HG03159 (cell line): ENCODE data around the gene RIMBP2.

Experiments
- ATAC-seq: cut with Tn5 transposase; IDR thresholded peaks from one replicate; pipeline ENCODE4 v1.9.1; 2021; ENCODE audit warnings: mild to moderate bottlenecking, moderate library complexity; ENCODE audit not compliant: unreplicated experiment

The RIMBP2 gene

DNA sequence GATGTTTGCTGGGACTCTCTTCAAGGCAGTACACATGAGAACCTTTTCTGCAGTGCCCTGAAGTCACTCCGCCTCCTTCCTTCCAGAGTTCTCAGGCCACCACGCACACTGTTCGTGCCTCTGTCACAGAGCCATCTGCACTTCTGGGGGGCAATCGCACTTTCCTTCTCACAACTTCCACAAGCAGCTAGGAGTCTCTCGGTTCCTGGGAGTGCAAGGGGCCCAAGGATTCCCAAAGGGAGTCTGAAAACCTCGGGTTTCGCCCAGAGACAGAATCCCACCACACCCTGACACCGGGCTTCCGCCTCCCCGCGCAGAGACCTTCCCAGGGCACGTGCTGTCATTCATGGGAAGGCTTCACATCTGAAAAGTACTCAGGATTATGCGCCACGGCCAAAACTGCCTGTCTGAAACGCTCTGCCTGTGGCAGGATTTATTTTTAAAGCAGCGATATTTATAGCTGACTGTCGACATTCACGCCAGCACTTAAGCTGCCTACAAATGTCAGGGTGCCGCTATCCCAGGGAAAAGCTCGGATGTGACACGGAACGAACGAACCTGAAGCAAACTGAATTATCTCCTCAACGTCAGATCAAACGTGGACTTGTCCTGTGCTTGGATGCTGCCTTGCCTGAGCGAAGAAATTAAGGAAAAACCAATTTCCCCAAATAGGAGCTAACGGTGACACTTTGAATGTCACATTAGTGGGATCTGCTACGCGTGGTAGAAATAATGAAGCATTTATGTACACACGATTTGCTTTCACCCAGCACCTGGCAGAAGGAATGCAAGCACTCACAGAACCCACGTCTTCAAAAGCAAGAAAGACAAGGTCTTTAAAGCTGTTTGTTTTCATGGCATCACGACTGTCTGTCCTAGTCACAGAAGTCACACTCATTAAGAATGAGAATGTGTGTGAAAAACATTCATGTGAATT lies 224.4 kb downstream of the RIMBP2 start:
- ATAC-seq = no peak

DNA sequence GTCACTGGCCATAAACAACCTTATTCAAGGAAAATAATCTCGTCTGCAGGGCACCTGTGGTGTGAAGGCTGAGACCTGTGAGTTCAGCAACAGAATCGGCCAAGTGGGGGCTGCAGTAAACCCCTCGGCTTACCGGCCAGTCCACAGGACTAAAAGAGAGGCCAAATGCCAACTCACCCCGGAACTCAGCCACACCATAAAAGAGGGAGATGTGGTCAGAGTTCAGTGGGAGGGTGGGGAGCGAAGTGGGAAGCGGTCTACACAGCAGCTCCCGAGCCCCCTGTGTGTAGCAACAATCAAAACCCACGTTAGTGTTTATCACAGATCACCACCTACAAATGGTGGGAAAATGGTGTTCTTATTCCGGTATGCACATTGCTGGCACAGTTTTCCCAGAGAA lies 225.4 kb downstream of the RIMBP2 start:
- ATAC-seq = no peak

GRCh38 chr12:130489293-130489692 lies 226.8 kb downstream of the RIMBP2 start:
- no peak for ATAC-seq

- no peak for ATAC-seq
These were observed 227.8 kb downstream of the RIMBP2 start for GRCh38 chr12:130488358-130488710.

DNA sequence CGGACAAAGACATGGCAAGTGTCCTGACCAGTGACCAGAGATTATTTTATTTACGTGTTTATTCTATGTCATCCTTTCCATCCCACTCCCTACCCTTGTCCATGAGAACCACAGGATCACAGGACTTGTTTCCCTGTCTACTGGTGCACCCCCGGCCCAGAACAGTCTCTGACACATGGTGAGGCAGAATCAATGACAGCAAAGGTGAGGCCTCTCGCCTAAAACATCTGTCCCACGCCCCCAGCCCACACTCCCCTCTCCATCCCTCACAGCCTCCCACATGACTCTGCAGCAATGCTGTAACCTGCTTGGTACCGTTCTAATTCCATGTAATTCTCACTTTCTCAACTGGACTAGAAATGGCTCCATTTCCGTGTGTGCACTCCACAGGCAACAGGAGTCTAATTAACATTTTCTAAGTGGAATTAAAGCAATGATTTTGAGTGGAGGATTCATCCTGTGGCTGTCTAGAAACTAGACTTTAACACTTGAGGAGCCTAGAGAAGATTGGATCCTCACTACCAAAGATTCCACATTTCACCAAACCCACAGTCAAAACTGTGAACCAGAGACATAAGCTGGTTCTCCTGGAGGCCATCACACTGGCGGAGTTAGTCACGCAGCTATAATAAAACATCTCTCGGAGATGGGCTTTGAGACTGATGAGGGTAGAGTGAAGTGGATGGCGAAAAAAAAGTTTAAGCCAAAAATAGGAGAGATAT lies 228.3 kb downstream of the RIMBP2 start:
- no peak for ATAC-seq

DNA sequence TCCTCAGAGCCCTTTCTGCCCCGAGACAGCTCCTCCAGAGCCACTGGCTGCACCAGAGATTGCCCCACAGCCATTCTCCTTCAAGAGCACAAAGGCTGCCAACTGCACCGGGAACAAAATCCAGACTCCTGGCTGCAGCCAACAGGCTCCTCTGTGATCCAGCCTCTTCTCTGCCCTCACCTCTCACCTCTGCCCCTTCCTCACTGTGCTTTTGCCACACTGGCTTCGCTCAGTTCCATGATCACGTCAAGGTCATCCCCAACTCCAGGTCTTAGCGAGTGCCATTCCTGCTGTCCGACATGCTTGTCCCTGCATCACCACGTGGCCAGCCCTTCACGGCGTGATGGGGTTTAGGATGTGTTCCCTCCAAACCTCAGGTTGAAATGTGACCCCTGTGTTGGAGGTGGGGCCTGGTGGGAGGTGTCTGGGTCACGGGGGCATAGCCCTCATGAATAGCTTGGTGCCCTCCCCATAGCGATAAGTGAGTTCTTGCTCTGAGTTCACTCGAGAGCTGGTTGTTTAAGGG lies 229.1 kb downstream of the RIMBP2 start:
- ATAC-seq = no peak

DNA sequence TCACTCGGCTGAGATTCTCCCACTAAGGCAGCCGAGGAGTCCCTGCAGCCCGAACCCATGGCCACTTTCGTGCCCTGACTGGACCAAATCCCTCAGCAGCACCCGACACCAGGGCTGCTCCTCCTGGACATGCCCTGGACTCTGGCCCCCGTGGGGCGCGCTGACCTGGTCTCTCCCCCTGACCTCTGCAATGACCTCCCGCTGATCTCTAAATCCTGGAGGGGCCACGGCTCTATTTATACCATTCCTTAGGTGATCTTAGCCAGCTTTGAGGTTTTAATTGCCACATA lies 230.0 kb downstream of the RIMBP2 start:
- ATAC-seq = no peak

- no peak for ATAC-seq
These were observed 230.6 kb downstream of the RIMBP2 start for GRCh38 chr12:130485291-130486145.

DNA sequence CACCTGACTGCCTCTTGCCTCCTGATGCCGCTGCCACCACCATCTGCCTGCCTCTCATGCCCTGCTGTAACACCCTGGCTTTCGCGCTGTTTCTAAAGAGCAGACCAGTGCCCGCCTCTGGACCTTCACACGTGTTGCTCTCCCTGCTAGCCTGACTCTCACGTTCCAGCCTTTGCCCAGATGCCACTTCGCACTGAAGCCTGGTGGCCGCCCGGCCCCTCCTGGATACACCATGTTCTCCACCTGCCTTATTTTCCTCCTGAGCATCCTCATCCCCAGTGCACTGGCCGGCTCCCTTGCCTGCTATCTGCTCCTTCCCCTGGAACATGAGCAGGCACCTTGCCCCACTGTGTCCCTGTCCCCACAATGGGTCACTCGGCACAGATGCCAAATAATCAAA lies 231.9 kb downstream of the RIMBP2 start:
- no peak for ATAC-seq

- no peak for ATAC-seq
These were observed 232.4 kb downstream of the RIMBP2 start for GRCh38 chr12:130483616-130484180.

DNA sequence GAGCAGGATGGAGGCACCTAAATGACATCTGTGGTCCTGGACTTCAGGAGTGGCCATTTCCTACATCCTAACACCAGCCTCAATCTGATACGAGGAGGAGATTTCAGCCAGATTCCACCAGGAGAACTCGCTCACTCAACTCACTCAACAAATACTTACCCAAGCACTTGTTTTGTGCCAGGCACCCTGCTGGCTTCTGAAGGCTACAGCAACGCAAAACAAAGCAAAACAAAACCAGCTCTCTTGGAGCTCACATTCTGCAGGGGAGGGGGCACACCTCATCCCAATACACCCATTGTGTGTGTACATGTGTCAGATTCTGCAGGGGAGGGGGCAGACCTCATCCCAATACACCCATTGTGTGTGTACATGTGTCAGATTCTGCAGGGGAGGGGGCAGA lies 233.7 kb downstream of the RIMBP2 start:
- ATAC-seq = no peak

- no peak for ATAC-seq
These were observed 234.7 kb downstream of the RIMBP2 start for GRCh38 chr12:130481392-130481879.

- no peak for ATAC-seq
These were observed 235.2 kb downstream of the RIMBP2 start for GRCh38 chr12:130480887-130481286.

DNA sequence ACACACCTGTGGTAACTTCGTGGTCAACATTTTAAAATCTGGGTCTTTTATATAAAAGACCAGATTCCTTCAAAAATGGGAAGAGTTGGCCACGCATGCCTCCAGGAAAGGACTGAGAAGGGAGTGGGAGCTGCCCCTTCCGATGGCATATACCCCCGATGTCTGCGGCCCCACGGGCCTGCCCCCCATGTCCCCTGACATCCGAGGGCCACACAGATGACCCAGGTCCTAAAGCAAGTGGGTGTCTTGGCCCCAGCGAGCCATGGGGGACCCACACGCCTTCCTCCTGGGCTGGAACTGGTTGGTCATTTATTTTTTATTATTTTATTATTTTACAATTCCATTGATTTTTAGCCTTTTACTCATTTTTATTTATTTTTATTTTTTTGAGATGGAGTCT lies 235.9 kb downstream of the RIMBP2 start:
- no peak for ATAC-seq

GRCh38 chr12:130479401-130480125 lies 236.5 kb downstream of the RIMBP2 start:
- ATAC-seq = no peak

DNA sequence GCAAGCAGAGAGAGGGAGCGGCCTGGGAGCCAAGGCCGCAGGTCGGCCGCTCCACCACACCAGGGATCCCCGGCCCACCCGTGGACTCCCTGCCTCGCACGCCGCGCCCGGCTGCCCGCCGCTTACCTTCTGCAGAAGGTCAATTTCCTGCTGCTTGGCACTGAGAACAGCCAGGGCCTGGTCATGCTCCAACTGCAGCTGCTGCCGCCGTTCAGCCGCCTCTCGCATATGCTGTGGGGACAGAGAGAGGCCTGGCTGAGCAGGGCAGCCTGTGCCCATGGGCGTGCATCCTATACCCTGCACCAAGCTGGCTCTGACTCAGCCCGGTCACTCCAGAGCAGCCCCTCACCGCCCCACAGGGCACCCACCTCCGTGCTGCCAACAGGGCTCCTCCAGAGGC lies 237.3 kb downstream of the RIMBP2 start:
- no peak for ATAC-seq

GRCh38 chr12:130477701-130478100 lies 238.4 kb downstream of the RIMBP2 start:
- no peak for ATAC-seq

DNA sequence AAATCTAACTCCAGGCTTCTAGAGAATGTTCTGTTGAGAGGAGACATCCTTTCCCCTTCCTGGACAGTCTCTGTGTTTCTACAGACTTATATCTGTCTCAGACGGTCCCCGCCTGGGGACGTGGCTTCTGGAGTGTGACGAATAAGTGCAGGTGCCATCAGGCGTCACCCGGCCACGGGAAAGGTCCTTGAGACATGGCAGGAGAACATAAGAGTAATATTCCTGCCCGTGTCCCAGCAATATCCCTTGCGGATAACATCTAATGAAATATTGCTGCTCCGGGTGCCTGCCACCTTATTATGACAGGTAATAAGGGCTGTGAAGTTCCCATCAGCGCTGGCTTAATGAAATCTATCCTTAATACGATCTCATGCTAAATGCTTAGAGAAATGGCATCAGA lies 238.8 kb downstream of the RIMBP2 start:
- ATAC-seq = no peak

- no peak for ATAC-seq
These were observed 239.5 kb downstream of the RIMBP2 start for GRCh38 chr12:130476451-130477135.
